Panc1 (cell line): ENCODE results near the gene CDK2AP2. TPM values are rescaled to one million over a fixed set of nuclear protein-coding genes. Genes with fewer than 3 reads are reported as not detected.

Experiments used
- ATAC-seq: fragments of 200-7000 bp; cut with Tn5 transposase; 2 replicates; pipeline ENCODE4 v1.9.1; 2020; ENCODE audit warnings: mild to moderate bottlenecking, moderate library complexity
- BruUV-seq: library from RNA; stranded (reverse); fragments of 400-500 nt; replicated peaks from 2 replicates; lab custom pipeline; 2021; lab: Mats Ljungman, UMichigan
- CTCF ChIA-PET: fragments of 300-600 bp; sonication (Branson Sonifier 250); formaldehyde crosslinking; loops from one replicate; lab custom pipeline; 2022; ENCODE audit warnings: antibody characterized with exemption; lab: Charles Lee
- POLR2A ChIA-PET: fragments of 300-600 bp; sonication (Branson Sonifier 250); formaldehyde crosslinking; loops from one replicate; lab custom pipeline; 2022; ENCODE audit warnings: antibody characterized with exemption; lab: Charles Lee
- DNase-seq: peaks from one replicate; pipeline ENCODE4 v3.0.0-alpha.2; 2010; ENCODE audit warnings: low read depth, low spot score
- H3K27ac ChIP-seq: 2 replicates; pipeline ENCODE4 v1.5.1; 2011; ENCODE audit warnings: mild to moderate bottlenecking, low read length, inconsistent platforms
- H3K27me3 ChIP-seq: fragments of 200-500 bp; sonication (Bioruptor generic); 2 replicates; pipeline ENCODE4 v1.6.0; 2014; ENCODE audit warnings: low read length, inconsistent platforms; ENCODE audit not compliant: control insufficient read depth, insufficient read depth
- H3K36me3 ChIP-seq: fragments of 200-500 bp; sonication (Bioruptor generic); 2 replicates; pipeline ENCODE4 v1.5.1; 2014; ENCODE audit warnings: inconsistent platforms, mild to moderate bottlenecking, low read length, moderate library complexity; ENCODE audit not compliant: control insufficient read depth, insufficient read depth
- H3K4me1 ChIP-seq: 2 replicates; pipeline ENCODE4 v1.5.1; 2011; ENCODE audit warnings: inconsistent platforms, mild to moderate bottlenecking, low read length, moderate library complexity; ENCODE audit not compliant: control insufficient read depth, insufficient read depth
- H3K4me3 ChIP-seq, 2 experiments: 2 replicates each; pipeline ENCODE4 v1.5.1; 2011 to 2012; ENCODE audit warnings: low read depth in 2 of 2, low read length in 2 of 2, mild to moderate bottlenecking in 2 of 2, inconsistent platforms in 1 of 2, moderate library complexity in 1 of 2
- H3K9me3 ChIP-seq: fragments of 200-500 bp; sonication (Bioruptor generic); 2 replicates; pipeline ENCODE4 v1.5.1; 2014; ENCODE audit warnings: low read depth, mild to moderate bottlenecking, inconsistent platforms, low read length, moderate library complexity; ENCODE audit not compliant: control insufficient read depth, insufficient read depth
- CTCF ChIP-seq: fragments of 450-650 bp; IDR thresholded peaks from 2 replicates; pipeline ENCODE4 v1.5.1; 2017; ENCODE audit warnings: mild to moderate bottlenecking
- POLR2AphosphoS5 ChIP-seq: IDR thresholded peaks from 2 replicates; pipeline ENCODE4 v1.6.1; 2012; ENCODE audit warnings: mild to moderate bottlenecking, low read depth, low read length, moderate library complexity
- REST ChIP-seq, 2 experiments: IDR thresholded peaks; 2 replicates each; pipeline ENCODE4 v1.6.1; 2011 to 2012; ENCODE audit warnings: low read depth in 2 of 2, control low read depth in 1 of 2, low read length in 1 of 2, mild to moderate bottlenecking in 1 of 2, moderate library complexity in 1 of 2; ENCODE audit not compliant: insufficient read depth in 1 of 2
- SIN3A ChIP-seq: IDR thresholded peaks from 2 replicates; pipeline ENCODE4 v1.6.1; 2012; ENCODE audit warnings: low read depth, mild to moderate bottlenecking, low read length, moderate library complexity, borderline replicate concordance; ENCODE audit not compliant: insufficient read depth
- TCF7L2 ChIP-seq: IDR thresholded peaks from 2 replicates; pipeline ENCODE4 v1.6.1; 2011; ENCODE audit warnings: mild to moderate bottlenecking, low read depth, low read length, inconsistent platforms
- in situ Hi-C: cut with HindIII; loops from 2 replicates; pipeline ENCODE4 v1.10.0; 2016; ENCODE audit warnings: low sequenced_read_pairs, low pct_unique_long_range_greater_than_20kb
- intact Hi-C: fragments of 100-400 bp; cut with micrococcal nuclease; formaldehyde crosslinking; loops from one replicate; pipeline ENCODE4 v1.10.0; 2022; ENCODE audit not compliant: unreplicated experiment
- total RNA-seq: library from RNA; stranded (reverse); gene quantifications from one replicate; pipeline ENCODE4 v1.2.1, GENCODE V29; 2021; ENCODE audit not compliant: unreplicated experiment

The CDK2AP2 gene
- total RNA-seq, 1 experiment from 2014 or later = 76.1 TPM

- ChIA-PET CTCF (no interaction called here), POLR2A (no interaction called here)
- Histone ChIP-seq H3K4me1 (no peaks in the 10 kb centered on the region; the same call in 1 of the 2 replicates), H3K9me3 (no peaks in the 10 kb centered on the region), H3K27ac (no peak overlapping the region), H3K4me3 (no peak overlapping the region), H3K36me3 (no peaks in the 10 kb centered on the region), H3K27me3 (no peaks in the 10 kb centered on the region)
- no peak for TF ChIP-seq CTCF
- no peak for TF ChIP-seq SIN3A
- TF ChIP-seq POLR2AphosphoS5 = no peak
- no peak for TF ChIP-seq REST (IDR thresholded peaks at IDR 0.05; ENCODE audit: insufficient read depth in 1 of 2, low read depth in 2 of 2, low read length in 1 of 2)
- TF ChIP-seq TCF7L2 = no peak
- DNase-seq (no peak), ATAC-seq (no peak)
- in situ Hi-C loops = no loop called here
- intact Hi-C loops = no loop called here
- BruUV-seq = no TSS peak
Observed at GRCh38 chr11:67494371-67495233, 13.4 kb downstream of the CDK2AP2 start.

- ChIA-PET POLR2A (no interaction called here), CTCF (no interaction called here)
- Histone ChIP-seq H3K36me3 (no peaks in the 10 kb centered on the region), H3K4me3 (no peak overlapping the region), H3K9me3 (no peaks in the 10 kb centered on the region), H3K27me3 (no peaks in the 10 kb centered on the region), H3K27ac (no peak overlapping the region), H3K4me1 (no peaks in the 10 kb centered on the region; the same call in 1 of the 2 replicates)
- TF ChIP-seq TCF7L2 (no peak), POLR2AphosphoS5 (no peak), REST (IDR thresholded peaks at IDR 0.05; ENCODE audit: insufficient read depth in 1 of 2, low read depth in 2 of 2, low read length in 1 of 2) (no peak), CTCF (no peak), SIN3A (no peak)
- ATAC-seq (no peak), DNase-seq (no peak)
- in situ Hi-C loops (no loop called here), intact Hi-C loops (no loop called here)
- no TSS peak for BruUV-seq
Observed at GRCh38 chr11:67493548-67494370, 14.2 kb downstream of the CDK2AP2 start.
